8988T (cell line): ENCODE data around the gene TTC36.
"Not testable (repeated sequence)": the region's sequence is repeated elsewhere in the genome, so short reads cannot be mapped to it uniquely, and the experiment has no call there.

Experiments
- DNase-seq: peaks from one replicate; pipeline ENCODE4 v3.0.0; 2011

The TTC36 gene, protein sequence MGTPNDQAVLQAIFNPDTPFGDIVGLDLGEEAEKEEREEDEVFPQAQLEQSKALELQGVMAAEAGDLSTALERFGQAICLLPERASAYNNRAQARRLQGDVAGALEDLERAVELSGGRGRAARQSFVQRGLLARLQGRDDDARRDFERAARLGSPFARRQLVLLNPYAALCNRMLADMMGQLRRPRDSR

DNA sequence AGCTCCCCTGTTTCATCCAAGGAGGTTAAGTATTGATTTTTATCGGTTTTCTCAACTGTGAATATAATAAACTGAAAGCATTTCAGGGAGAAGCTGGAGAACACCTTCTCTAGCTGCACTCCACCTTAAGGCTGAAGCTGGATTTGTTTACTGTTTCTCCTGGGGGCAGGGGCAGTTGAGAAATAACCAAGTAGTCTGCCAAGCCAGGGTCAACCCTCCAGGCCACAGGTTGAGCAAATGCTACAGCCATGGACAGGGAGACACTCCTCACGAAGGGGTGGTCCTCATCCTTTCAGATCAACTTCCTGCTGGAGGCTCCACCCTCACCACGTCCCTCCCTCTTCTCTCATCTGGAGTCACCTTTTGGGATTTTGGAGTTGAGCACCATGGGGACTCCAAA lies at the start of gene TTC36:
Gene TTC36, plus strand, starts transcription at position 366 of the 400 bp plus-strand sequence. Its CDS starts 21 bp downstream, at position 387.
- DNase-seq: no peak

DNA sequence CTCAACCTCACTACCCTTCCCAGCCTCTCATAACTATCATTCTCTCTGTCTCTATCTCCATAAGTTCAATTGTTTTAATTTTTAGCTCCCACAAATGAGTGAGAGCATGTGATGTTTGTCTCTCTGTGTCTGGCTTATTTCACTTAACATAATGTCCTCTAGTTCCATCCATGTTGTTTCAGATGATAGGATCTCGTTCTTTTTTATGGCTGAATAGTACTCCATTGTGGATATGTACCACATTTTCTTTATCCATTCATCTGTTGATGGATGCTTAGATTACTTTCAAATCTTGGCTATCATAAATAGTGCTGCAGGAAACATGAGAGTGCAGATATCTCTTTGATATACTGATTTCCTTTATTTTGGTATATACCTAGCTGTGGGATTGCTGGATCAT lies 46.0 kb upstream of the TTC36 start:
- DNase-seq: not testable (repeated sequence)

DNA sequence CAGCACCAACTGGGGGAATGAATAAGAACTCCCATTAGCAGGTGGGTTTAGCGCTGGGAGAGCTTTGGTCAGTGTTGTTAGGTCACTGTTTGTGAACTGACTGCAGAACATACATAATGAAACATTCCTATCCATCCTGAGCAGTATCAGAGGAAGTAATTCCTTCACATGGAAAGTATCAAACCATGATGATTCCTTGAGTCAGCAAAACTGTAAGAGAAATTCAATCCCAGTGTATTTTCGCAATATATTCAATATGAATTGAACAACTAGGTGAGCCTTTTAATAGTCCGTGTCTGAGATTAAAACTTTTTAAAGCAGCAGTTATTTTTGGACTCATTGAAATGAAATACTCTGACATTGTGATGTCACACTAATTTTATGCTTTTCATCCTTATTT lies 42.9 kb upstream of the TTC36 start:
- no peak for DNase-seq

DNA sequence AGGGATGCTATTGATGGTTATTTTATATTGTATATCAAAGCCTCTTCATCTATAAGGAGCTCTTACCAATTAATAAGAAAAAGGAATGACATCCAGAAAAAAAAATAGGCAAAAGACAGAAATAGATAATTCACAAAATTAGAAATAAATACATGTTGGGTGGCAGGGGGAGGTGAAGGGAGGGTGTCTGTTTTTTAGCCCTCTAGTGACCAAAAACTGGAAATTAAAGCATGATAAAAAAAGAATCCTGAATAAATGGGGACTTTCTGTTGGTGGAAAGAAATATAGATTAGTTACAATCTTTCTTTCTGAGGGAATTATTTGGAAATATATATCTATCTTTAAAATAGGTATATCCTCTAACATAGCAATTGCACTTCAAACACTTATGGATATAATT lies 42.0 kb upstream of the TTC36 start:
- peak; percentile 31 for DNase-seq

DNA sequence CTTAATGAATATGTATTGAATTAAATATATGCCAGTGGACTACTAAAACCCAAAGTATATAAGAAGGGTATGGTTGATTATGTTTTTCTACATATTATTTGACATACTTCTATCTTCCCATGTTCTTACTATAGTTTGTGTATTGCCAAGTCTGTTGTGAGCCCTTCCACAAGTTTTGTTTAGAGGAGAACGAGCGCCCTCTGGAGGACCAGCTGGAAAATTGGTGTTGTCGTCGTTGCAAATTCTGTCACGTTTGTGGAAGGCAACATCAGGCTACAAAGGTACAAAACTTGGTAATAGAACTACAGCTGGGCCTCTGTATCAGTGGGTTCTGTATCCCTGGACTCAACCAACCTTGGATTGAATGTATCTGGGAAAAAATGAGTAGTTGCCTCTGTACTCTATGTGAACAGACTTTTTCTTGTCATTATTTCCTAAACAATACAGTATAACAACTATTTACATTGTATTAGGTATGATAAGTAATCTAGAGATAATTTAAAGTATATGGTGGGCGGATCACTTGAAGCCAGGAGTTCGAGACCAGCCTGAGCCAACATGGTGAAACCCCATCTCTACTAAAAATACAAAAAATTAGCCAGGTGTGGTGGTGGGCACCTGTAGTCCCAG lies 38.7 kb upstream of the TTC36 start:
- DNase-seq: peak; percentile 40

DNA sequence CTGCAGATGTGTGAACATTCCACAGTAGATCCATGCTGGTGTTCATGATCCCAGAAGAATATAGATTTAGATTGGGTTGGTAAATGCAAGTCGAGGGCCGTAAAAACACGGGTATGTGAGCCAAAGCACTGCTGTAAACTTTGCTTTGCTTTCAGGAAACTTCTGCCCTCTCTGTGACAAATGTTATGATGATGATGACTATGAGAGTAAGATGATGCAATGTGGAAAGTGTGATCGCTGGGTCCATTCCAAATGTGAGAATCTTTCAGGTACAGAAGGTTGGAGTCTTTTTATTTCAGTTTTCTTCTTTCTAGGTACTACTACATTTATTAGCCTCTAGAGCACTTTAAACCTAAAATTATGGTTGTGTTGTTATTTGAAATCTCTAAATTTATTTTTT lies 36.2 kb upstream of the TTC36 start:
- no peak for DNase-seq

DNA sequence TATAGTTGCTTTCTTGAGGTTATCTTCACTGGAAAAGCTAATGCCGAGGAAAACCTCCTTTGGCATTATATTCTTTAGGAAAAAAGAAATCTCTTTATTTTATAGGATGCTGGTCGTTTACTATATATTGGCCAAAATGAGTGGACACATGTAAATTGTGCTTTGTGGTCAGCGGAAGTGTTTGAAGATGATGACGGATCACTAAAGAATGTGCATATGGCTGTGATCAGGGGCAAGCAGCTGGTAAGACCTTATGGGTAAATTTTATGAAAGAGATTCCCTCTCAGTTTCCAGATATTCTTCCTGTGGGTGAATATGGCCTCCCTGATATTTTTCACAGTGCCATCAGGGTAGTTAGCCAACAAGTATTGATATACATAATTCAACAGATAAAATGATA lies 29.4 kb upstream of the TTC36 start:
- DNase-seq: no peak

DNA sequence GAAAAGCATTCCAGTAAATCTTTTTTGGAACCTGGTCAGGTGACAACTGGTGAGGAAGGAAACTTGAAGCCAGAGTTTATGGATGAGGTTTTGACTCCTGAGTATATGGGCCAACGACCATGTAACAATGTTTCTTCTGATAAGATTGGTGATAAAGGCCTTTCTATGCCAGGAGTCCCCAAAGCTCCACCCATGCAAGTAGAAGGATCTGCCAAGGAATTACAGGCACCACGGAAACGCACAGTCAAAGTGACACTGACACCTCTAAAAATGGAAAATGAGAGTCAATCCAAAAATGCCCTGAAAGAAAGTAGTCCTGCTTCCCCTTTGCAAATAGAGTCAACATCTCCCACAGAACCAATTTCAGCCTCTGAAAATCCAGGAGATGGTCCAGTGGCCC lies 24.1 kb upstream of the TTC36 start:
- no peak for DNase-seq

DNA sequence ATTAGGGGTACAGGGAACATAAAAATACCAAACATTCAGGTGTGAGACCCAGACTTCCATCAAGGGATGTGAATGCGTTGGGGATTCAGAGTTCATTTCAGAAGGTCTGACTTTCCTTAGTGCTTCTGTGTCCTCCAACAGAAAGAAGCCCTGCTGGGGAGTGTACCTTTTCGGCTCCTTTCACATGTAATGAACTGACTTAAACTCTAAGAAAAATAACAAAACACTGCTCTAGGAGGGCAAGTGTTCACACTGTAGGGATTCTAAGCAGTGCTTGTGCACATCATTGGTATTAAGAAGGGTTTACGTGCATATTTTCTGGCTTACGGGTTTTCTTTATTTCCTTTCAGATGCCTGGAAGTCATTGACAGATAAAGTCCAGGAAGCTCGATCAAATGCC lies 15.7 kb upstream of the TTC36 start:
- no peak for DNase-seq

DNA sequence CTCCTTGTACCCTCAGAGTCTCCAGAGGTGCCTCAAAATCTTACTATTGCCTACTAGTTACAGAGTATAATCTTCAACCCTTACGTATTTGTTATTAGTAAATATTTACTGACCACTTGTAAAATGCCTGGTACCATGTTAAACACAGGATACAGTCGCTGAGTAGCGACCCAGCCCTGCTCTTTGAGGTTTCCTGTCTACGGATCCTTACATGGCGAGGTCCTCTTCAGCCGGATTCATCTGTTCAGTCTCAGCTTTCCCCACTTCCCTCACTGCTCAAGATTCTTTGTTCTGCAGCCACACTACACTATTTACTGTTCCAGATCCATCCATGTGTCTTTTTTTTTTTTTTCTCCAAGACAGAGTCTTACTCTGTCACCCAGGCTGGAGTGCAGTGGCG lies 13.2 kb upstream of the TTC36 start:
- no peak for DNase-seq

DNA sequence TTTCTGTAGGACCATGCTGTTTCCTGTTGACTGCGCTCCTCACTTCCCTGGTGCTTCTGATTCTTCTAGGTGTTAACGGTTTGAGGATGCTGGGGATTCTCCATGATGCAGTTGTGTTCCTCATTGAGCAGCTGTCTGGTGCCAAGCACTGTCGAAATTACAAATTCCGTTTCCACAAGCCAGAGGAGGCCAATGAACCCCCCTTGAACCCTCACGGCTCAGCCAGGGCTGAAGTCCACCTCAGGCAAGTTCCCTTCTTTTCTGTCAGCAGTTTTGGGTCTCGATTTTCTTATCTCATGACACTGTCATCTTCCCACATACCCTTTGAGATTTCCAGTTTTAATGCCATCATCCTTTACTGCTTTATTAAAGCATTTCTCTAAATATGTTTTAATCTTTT lies 7.7 kb upstream of the TTC36 start:
- DNase-seq: no peak

DNA sequence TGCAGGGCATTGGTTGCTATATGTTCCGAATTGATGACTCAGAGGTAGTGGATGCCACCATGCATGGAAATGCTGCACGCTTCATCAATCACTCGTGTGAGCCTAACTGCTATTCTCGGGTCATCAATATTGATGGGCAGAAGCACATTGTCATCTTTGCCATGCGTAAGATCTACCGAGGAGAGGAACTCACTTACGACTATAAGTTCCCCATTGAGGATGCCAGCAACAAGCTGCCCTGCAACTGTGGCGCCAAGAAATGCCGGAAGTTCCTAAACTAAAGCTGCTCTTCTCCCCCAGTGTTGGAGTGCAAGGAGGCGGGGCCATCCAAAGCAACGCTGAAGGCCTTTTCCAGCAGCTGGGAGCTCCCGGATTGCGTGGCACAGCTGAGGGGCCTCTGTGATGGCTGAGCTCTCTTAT lies 5.4 kb upstream of the TTC36 start:
- DNase-seq: no peak

DNA sequence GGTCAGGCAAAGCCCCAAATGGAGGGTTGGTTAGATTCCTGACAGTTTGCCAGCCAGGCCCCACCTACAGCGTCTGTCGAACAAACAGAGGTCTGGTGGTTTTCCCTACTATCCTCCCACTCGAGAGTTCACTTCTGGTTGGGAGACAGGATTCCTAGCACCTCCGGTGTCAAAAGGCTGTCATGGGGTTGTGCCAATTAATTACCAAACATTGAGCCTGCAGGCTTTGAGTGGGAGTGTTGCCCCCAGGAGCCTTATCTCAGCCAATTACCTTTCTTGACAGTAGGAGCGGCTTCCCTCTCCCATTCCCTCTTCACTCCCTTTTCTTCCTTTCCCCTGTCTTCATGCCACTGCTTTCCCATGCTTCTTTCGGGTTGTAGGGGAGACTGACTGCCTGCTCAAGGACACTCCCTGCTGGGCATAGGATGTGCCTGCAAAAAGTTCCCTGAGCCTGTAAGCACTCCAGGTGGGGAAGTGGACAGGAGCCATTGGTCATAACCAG lies 4.7 kb upstream of the TTC36 start:
- DNase-seq: peak; percentile 66

DNA sequence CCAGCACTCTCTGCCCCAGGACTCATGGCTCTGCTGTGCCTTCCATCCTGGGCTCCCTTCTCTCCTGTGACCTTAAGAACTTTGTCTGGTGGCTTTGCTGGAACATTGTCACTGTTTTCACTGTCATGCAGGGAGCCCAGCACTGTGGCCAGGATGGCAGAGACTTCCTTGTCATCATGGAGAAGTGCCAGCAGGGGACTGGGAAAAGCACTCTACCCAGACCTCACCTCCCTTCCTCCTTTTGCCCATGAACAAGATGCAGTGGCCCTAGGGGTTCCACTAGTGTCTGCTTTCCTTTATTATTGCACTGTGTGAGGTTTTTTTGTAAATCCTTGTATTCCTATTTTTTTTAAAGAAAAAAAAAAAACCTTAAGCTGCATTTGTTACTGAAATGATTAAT lies 2.9 kb upstream of the TTC36 start:
- DNase-seq: no peak

DNA sequence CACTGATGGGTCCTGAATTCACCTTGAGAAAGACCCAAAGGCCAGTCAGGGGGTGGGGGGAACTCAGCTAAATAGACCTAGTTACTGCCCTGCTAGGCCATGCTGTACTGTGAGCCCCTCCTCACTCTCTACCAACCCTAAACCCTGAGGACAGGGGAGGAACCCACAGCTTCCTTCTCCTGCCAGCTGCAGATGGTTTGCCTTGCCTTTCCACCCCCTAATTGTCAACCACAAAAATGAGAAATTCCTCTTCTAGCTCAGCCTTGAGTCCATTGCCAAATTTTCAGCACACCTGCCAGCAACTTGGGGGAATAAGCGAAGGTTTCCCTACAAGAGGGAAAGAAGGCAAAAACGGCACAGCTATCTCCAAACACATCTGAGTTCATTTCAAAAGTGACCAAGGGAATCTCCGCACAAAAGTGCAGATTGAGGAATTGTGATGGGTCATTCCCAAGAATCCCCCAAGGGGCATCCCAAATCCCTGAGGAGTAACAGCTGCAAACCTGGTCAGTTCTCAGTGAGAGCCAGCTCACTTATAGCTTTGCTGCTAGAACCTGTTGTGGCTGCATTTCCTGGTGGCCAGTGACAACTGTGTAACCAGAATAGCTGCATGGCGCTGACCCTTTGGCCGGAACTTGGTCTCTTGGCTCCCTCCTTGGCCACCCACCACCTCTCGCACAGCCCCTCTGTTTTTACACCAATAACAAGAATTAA lies 2.4 kb upstream of the TTC36 start:
- DNase-seq: no peak

DNA sequence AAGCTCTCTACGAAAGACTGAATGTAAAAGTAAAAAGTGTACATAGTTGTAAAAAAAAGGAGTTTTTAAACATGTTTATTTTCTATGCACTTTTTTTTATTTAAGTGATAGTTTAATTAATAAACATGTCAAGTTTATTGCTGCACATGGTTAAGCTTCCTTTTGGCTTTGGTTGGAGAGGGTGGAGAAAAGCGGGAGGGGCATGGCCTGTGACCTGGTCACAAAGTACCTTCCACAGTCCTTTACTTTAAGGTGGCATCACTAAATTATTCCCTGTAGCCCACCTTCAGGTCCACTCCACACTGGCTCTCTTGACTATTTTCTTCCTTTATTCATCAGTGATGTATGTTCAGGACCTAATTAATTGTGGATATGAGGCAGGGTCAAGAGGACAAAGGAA lies 586 bp upstream of the TTC36 start:
- DNase-seq: no peak

DNA sequence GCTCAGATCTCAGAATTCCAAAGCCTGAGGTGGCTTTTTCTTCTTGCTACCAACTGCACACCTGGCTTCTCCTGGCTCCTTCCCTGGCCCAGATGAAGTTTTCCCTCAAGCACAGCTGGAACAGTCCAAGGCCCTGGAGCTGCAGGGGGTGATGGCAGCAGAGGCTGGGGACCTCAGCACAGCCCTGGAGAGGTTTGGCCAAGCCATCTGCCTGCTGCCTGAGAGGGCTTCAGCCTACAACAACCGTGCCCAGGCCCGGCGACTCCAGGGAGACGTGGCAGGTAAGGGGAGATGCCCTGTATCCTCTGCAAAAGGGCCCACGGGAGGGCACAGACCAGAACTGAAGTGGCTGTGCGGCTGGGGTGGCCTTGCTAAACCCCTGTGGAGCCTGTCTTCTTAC lies 1.2 kb downstream of the TTC36 start:
- no peak for DNase-seq

DNA sequence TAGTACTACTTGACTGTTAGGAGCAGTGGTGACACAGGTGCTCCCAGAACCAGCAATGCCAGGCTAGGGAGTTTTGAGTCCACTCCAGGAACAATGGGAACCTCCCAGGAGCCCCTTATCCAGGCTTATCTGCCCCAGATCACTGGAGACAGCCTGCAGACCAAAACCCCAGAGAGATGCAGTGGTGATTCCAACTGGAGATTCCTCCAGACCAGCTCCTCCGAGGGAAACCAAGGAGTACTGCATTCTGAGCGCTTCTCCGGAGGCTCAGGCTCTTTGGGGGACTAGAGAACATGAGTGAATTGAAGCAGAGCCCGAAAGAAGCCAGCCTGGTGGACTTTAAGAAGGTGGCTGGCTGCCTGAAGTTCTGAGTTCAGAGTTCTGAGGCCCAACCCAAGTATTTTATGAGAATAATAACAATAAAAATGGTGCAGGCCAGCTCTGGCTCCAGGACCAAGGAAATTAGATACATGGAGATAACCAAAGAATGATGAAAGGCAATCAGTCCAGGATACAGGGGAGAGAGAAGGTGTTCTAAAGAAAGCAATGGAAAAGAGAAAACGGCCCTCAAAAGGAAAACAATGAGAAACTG lies 2.4 kb downstream of the TTC36 start:
- no peak for DNase-seq

DNA sequence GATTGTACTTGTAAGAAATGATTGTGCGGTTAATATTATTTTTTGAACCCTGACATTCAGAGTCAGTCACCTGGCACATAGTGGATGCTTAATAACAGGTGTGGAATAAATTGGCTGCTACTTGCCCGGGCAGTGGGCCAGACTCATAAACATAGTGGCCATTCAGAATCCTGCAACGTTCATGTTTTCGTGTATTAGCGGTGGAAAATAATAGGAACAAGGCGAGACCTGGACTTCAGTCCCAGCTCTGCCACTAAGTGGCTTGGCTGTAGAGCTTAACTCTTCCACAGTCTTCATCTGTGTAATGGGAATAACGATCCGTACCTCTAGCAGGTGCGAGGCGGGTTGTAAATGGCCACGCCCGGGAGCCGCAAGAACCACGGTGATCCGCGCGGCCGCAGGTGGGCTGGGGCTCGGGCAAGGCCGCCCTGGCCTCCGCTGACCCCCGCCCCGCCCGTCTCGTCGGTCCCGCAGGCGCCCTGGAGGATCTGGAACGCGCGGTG lies 3.0 kb downstream of the TTC36 start:
- no peak for DNase-seq

DNA sequence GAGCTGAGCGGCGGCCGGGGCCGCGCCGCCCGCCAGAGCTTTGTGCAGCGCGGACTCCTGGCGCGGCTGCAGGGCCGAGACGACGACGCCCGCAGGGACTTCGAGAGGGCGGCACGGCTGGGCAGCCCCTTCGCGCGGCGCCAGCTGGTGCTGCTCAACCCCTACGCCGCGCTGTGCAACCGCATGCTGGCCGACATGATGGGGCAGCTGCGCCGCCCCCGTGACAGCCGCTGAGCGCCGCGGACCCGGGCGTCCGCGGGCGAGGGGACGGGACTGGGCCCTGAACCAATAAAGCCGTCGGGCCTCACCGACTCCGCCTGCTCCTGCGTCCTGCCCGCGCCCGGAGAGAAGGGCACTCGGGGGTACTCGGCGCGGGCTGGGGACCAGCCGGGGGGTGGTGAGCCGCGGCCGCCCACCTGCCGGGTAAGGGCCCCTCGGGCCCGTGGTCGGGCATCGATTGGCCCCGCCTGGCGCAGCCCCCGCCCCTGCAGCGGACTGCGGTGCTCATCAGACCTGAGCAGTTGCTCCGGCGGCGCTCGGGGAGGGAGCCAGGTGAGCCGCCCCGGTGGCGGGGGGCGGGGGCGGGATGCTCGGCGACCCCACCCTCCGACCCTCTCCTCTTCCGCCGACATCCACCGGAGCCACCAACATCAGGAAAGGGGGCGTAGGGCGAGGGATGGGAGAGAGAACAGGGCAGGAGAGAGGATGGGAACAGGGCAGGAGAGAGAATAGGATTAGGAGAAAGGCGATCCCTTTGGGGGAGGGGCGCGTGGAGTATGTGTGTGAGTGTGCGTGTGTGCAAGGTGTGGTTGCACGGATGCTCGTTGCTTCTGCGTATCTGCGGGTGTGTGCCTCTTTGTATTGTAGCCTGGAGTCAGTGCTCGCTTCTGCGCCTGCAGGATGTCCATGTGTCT lies 3.7 kb downstream of the TTC36 start, which contains the start of gene TMEM25:
Gene TMEM25, plus strand, starts transcription at position 510 of the 914 bp plus-strand sequence. CDS start 610 bp downstream, outside the sequence.
- DNase-seq: peak; percentile 95

DNA sequence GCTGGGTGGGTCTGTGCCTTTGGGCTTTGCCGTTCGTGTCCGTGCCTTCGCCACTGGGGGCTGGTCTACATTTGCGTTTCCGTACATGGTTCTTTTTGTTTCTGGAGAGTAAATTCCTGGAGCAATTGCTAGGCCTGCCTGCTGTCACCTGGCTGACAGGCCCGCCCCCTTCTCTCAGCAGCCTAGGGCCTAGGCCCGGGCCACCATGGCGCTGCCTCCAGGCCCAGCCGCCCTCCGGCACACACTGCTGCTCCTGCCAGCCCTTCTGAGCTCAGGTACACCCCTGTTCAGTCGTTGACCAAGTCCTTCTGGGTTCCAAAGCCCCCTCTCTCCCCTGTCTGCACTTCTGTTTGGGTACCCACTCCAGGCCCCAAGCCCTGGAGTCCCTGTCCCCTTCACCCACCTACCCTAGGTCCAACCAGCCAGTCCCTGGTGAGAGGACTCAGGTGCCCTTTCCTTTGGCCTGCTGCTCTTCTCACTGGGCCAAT lies 4.4 kb downstream of the TTC36 start:
- DNase-seq: peak; percentile 65

DNA sequence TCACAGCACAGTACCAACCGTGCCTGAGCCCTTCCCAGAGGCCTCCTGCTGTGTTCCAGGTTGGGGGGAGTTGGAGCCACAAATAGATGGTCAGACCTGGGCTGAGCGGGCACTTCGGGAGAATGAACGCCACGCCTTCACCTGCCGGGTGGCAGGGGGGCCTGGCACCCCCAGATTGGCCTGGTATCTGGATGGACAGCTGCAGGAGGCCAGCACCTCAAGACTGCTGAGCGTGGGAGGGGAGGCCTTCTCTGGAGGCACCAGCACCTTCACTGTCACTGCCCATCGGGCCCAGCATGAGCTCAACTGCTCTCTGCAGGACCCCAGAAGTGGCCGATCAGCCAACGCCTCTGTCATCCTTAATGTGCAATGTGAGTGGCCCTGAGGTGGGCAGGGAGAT lies 4.8 kb downstream of the TTC36 start:
- no peak for DNase-seq
